Neural cell (in vitro differentiated cells): ENCODE measurements around the gene SPOCK1. TPM values are rescaled to one million over a fixed set of nuclear protein-coding genes. Genes with fewer than 3 reads are reported as not detected.

ENCODE experiments used
- H2AFZ ChIP-seq: fragments of 200-600, 300-800 bp; sonication (generic), shearing (Covaris generic); 2 replicates; pipeline ENCODE4 v1.6.0; 2014; ENCODE audit warnings: low read depth, mild to moderate bottlenecking, antibody characterized with exemption, low read length, moderate library complexity
- H3F3A ChIP-seq: fragments of 200-600 bp; shearing (Covaris generic); 2 replicates; pipeline ENCODE4 v1.6.1; 2016; ENCODE audit warnings: mild to moderate bottlenecking, moderate library complexity, mixed read lengths, antibody characterized with exemption, low read length; ENCODE audit not compliant: insufficient read depth, poor library complexity, severe bottlenecking
- H3K27ac ChIP-seq: fragments of 200-600, 300-800 bp; sonication (generic), shearing (Covaris generic); 2 replicates; pipeline ENCODE4 v1.5.1; 2014; ENCODE audit warnings: mild to moderate bottlenecking, low read length, moderate library complexity
- H3K27me3 ChIP-seq: fragments of 300-800, 200-600 bp; sonication (generic), shearing (Covaris generic); 2 replicates; pipeline ENCODE4 v1.6.0; 2014; ENCODE audit warnings: mild to moderate bottlenecking, low read depth, low read length, moderate library complexity; ENCODE audit not compliant: insufficient read depth
- H3K36me3 ChIP-seq: fragments of 300-800, 200-600 bp; sonication (generic), shearing (Covaris generic); 2 replicates; pipeline ENCODE4 v1.5.1; 2014; ENCODE audit warnings: mild to moderate bottlenecking, antibody characterized with exemption, low read length, moderate library complexity; ENCODE audit not compliant: insufficient read depth
- H3K4me2 ChIP-seq: fragments of 300-800, 200-600 bp; sonication (generic), shearing (Covaris generic); 2 replicates; pipeline ENCODE4 v1.6.0; 2014; ENCODE audit warnings: mild to moderate bottlenecking, low read length
- H3K4me3 ChIP-seq: fragments of 300-800, 200-600 bp; sonication (generic), shearing (Covaris generic); 2 replicates; pipeline ENCODE4 v1.5.1; 2014; ENCODE audit warnings: mild to moderate bottlenecking, low read length, moderate library complexity
- H3K79me2 ChIP-seq: fragments of 200-600 bp; shearing (Covaris generic); replicated peaks from 2 replicates; pipeline ENCODE4 v1.6.0; 2014; ENCODE audit warnings: mild to moderate bottlenecking, low read length, moderate library complexity; ENCODE audit not compliant: insufficient read depth
- H3K9ac ChIP-seq: fragments of 300-800, 200-600 bp; sonication (generic), shearing (Covaris generic); 2 replicates; pipeline ENCODE4 v1.6.1; 2016; ENCODE audit warnings: mild to moderate bottlenecking, low read length, mixed read lengths
- H3K9me2 ChIP-seq: fragments of 200-600 bp; shearing (Covaris generic); 2 replicates; pipeline ENCODE4 v1.6.1; 2016; ENCODE audit warnings: mild to moderate bottlenecking, low read length, mixed read lengths; ENCODE audit not compliant: insufficient read depth
- H3K9me3 ChIP-seq: fragments of 200-600, 300-800 bp; sonication (generic), shearing (Covaris generic); 2 replicates; pipeline ENCODE4 v1.6.1; 2016; ENCODE audit warnings: mild to moderate bottlenecking, mixed run types, low read length, moderate library complexity, mixed read lengths
- H4K20me1 ChIP-seq: fragments of 200-600 bp; shearing (Covaris generic); 2 replicates; pipeline ENCODE4 v1.6.1; 2016; ENCODE audit warnings: mild to moderate bottlenecking, mixed run types; ENCODE audit not compliant: insufficient read depth
- CTCF ChIP-seq: fragments of 450-650 bp; IDR thresholded peaks from 2 replicates; pipeline ENCODE4 v1.5.1; 2014; ENCODE audit warnings: antibody characterized with exemption, mild to moderate bottlenecking, moderate library complexity; ENCODE audit not compliant: poor library complexity, severe bottlenecking
- EP300 ChIP-seq: fragments of 450-650 bp; conservative IDR thresholded peaks from 2 replicates; pipeline ENCODE4 v1.6.1; 2014; ENCODE audit warnings: antibody characterized with exemption, mild to moderate bottlenecking, moderate library complexity; ENCODE audit not compliant: poor library complexity, severe bottlenecking
- EZH2 ChIP-seq: fragments of 200-600, 300-800 bp; shearing (Covaris generic), sonication (generic); IDR thresholded peaks from 2 replicates; pipeline ENCODE4 v1.6.1; 2014; ENCODE audit warnings: antibody characterized with exemption, low read length, borderline replicate concordance, mild to moderate bottlenecking; ENCODE audit not compliant: insufficient read depth, poor library complexity, severe bottlenecking
- MXI1 ChIP-seq: fragments of 450-650 bp; conservative IDR thresholded peaks from 2 replicates; pipeline ENCODE4 v1.6.1; 2014; ENCODE audit warnings: antibody characterized with exemption, mild to moderate bottlenecking; ENCODE audit not compliant: poor library complexity, severe bottlenecking
- POLR2AphosphoS5 ChIP-seq: IDR thresholded peaks from 2 replicates; pipeline ENCODE4 v1.6.1; 2012
- RAD21 ChIP-seq: fragments of 450-650 bp; conservative IDR thresholded peaks from 2 replicates; pipeline ENCODE4 v1.6.1; 2014; ENCODE audit warnings: antibody characterized with exemption, mild to moderate bottlenecking, moderate library complexity
- REST ChIP-seq: IDR thresholded peaks from 2 replicates; pipeline ENCODE4 v1.6.1; 2012; ENCODE audit warnings: borderline replicate concordance
- SMC3 ChIP-seq: fragments of 450-650 bp; conservative IDR thresholded peaks from 2 replicates; pipeline ENCODE4 v1.6.1; 2014; ENCODE audit warnings: antibody characterized with exemption, mild to moderate bottlenecking, moderate library complexity; ENCODE audit not compliant: poor library complexity
- TAF1 ChIP-seq: IDR thresholded peaks from 2 replicates; pipeline ENCODE4 v1.6.1; 2012; ENCODE audit warnings: low read depth
- polyA plus RNA-seq: library from polyadenylated mRNA; depleted of rRNA; stranded (reverse); fragments of >200 nt; gene quantifications from 2 replicates; pipeline ENCODE4 v1.2.3, GENCODE V29; 2014

Gene SPOCK1
- polyA plus RNA-seq, 1 donor from 2014 or later = 33.6 TPM

- no peaks in the 10 kb centered on the region for H3K9me3 ChIP-seq
- H3K27ac ChIP-seq = no peak overlapping the region
- no peaks in the 10 kb centered on the region for H3K27me3 ChIP-seq
- no peaks in the 10 kb centered on the region for H4K20me1 ChIP-seq
- no peaks in the 10 kb centered on the region for H3K9me2 ChIP-seq
- H3K4me2 ChIP-seq = no peak overlapping the region
- H2AFZ ChIP-seq = no peak overlapping the region
- TF ChIP-seq EP300 (no peak), CTCF (no peak), MXI1 (no peak), TAF1 (no peak), SMC3 (no peak), EZH2 (no peak), POLR2AphosphoS5 (no peak), RAD21 (no peak), REST (no peak)
- no peaks in the 10 kb centered on the region for H3K36me3 ChIP-seq
- no peak overlapping the region for H3K9ac ChIP-seq
- H3K4me3 ChIP-seq = no peak overlapping the region
- no peaks in the 10 kb centered on the region for H3F3A ChIP-seq
- no peaks in the 10 kb centered on the region for H3K79me2 ChIP-seq
Measured at GRCh38 chr5:137212471-137212870, 286.7 kb downstream of the SPOCK1 start.

- H3K9ac ChIP-seq = no peak overlapping the region
- TF ChIP-seq TAF1 (no peak), REST (no peak), SMC3 (no peak), MXI1 (no peak), RAD21 (no peak), CTCF (no peak), EZH2 (no peak), EP300 (no peak), POLR2AphosphoS5 (no peak)
- no peaks in the 10 kb centered on the region for H3K9me2 ChIP-seq
- no peaks in the 10 kb centered on the region for H3F3A ChIP-seq
- no peaks in the 10 kb centered on the region for H3K9me3 ChIP-seq
- no peaks in the 10 kb centered on the region for H3K27me3 ChIP-seq
- H3K79me2 ChIP-seq = no peaks in the 10 kb centered on the region
- H3K27ac ChIP-seq = no peak overlapping the region
- no peak overlapping the region for H2AFZ ChIP-seq
- no peaks in the 10 kb centered on the region for H3K36me3 ChIP-seq
- no peak overlapping the region for H3K4me3 ChIP-seq
- no peak overlapping the region for H3K4me2 ChIP-seq
- no peaks in the 10 kb centered on the region for H4K20me1 ChIP-seq
Measured at GRCh38 chr5:137209232-137209809, 289.8 kb downstream of the SPOCK1 start.
